ENCODE measurements around the gene TMEM132C.

TMEM132C gene

GRCh38 chr12:128509170-128509569, 242.2 kb downstream of the TMEM132C start:
- no peak for DNase-seq

GRCh38 chr12:128510511-128510910, 243.5 kb downstream of the TMEM132C start:
- DNase-seq = no peak

GRCh38 chr12:128513331-128513730, 246.4 kb downstream of the TMEM132C start:
- no peak for DNase-seq

DNA sequence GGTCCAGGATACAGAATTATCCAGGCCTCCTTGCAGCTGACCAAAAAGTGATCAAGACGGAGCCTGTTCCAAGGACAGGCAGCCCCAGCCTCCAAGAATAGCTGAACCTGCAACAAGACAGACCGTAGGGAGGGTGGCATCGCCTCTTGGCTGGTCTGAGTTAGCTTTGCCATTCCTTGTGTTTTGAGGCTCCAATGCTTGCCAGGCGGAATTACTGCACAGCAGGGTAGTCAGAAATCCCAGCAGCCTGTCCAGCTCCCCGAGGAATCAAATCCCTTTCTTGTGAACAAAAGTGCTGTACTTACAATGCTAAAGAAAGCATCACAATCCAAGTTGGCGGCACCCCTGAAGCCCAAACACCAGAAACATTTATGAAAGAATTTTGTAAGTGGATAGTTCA, 246.9 kb downstream of the TMEM132C start:
- DNase-seq = no peak

GRCh38 chr12:128518644-128519043, 251.7 kb downstream of the TMEM132C start:
- no peak for DNase-seq

DNA sequence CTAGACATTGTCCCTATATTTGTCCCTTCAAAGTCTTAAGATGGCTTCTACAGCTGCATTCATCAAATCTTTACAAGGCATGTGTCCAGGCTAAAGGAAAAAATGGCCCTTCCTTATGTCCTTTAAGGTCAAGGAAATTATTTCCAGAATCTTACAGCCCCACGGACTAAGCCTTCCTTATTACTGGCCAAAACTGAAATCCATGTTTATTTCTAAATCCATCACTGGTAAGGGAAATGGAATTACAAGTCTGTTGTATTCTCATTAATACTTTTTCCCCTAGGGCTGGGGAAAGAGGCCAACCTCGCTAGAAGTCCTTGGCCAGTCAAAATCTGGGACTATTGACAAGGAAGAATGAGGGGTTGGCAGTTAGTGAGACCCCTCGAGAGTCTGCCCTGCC, 252.5 kb downstream of the TMEM132C start:
- DNase-seq = no peak

DNA sequence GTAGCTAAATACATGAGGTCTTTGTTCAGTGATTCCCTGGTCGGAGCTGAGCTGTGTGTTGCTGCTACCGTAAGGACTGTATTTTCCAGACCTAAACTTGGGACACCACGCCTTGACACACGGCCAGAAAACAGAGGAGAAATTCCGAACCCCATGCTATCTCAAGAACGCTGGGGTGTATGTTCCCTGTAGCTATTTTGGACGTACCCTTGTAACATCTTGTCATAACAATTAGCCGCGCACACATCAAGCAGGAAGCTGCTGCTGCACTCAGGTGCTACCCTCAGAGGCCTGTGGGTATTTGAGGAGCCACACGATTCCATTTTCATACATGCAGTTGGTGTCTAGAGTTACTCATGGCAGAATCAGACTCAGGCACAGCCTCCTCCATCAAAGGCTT, 255.0 kb downstream of the TMEM132C start:
- DNase-seq = no peak

DNA sequence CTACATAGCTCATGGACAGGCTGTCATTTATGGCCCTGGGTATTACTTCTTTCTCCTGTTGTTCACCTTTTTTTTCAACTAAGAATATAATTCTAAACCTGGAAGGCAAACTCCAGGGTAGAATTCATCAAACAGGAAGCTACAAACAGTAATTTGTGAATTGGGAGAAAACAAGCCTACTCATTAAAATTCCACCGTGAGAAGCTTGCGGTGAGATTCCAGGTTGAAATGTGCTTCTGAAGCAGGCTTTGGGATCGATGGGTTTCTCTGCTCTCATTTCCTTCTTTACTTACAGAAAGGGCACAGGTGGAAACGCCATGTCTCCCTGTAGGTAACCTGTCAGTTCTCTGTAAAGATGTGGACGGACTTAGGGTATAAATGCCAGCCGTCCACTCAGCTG, 257.5 kb downstream of the TMEM132C start:
- no peak for DNase-seq

DNA sequence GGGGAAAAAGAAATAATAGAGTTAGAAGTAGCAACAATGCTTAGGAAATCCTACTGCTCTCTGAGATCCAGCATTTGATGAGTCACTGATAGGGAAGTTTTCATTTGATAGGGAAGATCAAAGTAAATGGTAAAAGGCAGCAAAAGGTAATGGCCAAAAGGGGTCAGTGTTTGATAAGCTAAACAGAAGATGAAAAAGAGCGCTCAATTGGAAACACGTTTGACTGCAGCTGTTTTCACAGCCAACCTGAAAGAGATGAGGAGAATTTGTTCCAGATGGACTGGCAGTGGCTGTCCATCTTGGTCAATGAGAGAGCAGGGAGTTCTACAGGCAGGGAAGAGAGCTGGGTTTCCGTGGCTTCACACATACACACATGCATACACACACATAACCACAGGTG, 264.2 kb downstream of the TMEM132C start:
- no peak for DNase-seq

GRCh38 chr12:128534906-128535305, 267.9 kb downstream of the TMEM132C start:
- DNase-seq = no peak

- DNase-seq = no peak
Measured at GRCh38 chr12:128536810-128537209, 269.8 kb downstream of the TMEM132C start.

DNA sequence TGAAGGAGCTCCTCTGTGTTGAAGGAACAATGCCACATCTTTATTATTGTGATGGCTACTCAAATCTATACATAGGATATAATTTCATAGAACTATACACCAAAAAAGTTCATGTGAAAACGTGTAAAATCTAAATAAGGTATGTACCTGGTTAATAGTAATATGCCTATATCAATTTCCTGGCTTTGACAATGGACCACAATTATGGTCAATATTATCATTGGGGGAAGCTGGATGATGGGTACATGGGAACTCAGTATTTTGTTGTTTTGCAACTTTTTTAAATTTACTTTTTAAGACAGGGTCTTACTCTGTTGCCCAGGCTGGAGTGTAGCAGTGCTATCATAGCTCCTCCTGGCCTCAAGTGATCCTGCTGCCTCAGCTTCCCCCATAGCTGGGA, 270.7 kb downstream of the TMEM132C start:
- no peak for DNase-seq

GRCh38 chr12:128542844-128543243, 275.9 kb downstream of the TMEM132C start:
- DNase-seq = no peak

DNA sequence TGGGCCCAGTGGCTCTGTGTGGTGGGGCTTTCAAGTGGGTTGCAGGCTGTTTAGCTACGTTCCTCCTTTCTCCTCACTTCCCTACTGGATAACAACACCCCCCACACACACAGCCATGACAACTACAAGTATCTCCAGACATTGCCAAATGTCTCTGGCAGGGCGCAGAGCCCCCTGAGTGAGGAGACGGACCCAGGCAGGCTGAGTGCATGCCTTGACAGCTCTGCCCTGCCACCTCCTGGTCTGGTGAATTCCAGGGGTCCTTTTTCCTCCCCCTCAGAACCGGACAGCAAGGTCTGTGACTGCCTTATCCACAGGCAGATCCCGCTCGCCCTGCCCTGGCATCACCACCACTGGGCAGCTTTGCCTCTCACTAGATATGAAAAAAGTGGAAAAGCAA, 276.5 kb downstream of the TMEM132C start:
- no peak for DNase-seq

DNA sequence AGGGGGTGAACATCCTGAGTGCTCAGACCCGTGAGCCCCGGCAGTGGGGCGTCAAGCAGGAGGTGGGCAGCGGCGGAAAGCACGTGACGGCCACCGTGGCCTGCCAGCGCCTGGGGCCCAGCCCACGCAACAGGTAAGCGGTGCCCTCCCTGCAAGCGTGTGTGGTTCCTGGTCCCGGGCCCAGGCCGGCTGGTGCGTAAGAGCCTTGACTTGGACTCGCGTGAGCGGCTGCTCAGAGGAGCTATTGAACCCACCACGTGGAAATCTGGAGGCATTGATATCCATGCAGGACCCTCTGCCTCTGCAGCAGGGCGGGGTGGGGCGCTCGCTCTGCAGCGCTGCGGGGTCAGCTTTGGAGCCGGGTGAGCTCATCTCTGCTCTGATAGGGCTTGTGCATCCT, 277.0 kb downstream of the TMEM132C start:
- DNase-seq = no peak

DNA sequence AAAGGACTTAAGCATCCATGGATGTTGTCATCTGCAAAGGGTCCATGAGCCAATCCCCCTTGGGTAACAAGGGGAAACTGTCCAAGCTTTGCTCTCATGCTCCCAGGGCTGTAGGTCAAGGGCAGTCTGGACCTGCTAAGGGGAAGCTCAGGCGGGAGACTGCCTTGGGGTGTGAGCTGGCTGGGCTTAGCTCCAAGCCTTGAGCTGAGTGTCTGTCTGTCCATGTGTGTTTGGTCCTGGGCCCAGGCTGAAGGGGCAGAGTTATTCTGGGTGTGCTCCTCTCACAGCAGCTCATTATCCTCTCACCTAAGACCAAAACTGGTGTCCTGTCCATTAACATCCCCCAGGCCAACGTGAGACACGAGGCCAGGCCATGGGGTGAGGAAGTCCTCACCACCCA, 282.0 kb downstream of the TMEM132C start:
- DNase-seq = no peak

- no peak for DNase-seq
Measured at GRCh38 chr12:128549601-128550218, 282.7 kb downstream of the TMEM132C start.

DNA sequence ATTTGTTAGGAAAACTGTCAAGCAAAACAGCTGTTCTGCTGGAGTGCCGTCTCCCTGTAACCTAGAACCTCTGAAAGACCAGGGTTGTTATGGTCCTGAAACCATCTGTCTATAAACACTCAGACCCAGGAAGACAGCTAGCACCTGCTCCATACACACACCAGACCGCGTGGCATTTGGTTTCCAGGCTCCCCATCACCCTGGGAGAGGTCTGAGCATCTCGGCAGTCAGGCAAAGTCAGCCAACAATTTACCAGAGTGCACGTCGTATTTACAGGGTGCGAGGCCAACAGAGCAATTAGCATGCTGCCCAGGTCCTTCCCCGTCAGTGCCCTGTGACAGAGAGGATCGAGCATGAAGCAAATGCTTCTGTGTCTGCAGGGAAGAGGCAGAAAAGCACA, 284.3 kb downstream of the TMEM132C start:
- no peak for DNase-seq

DNA sequence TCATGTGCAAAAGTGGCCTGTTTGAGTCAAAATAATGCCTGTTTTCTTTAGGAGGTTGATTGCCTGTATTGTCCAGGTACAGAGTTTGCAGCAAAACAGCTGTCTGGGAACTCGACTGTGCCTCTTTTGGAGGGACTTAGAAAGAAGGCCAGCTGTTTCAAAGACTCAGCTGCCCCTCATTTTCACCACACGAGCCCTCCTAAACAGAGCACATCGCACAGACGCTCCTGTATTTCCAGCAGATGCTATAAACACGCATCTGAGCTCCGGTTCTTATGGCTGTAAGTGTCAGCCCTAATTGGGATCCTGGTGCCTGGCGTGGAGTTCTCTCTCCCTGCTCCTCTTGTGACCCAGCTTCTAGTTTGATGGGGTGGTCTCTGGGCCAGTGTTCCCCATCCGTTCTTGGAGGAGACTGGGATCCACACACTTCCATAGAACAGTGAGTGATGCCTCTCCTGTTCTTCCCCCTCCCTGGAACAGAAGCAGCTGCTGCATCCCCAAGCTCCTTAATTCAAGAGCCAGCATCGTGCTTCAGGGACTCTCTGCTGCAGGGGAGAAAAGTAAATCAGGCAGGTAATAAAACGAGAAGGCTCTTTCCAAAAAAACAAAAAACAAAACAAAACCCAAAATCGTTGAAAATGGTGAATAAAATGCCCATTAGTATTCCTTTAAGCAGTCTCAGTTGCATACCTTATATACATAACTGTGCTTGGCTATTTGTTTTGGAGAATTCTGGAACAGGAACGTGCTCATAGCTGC, 287.8 kb downstream of the TMEM132C start:
- DNase-seq = no peak

DNA sequence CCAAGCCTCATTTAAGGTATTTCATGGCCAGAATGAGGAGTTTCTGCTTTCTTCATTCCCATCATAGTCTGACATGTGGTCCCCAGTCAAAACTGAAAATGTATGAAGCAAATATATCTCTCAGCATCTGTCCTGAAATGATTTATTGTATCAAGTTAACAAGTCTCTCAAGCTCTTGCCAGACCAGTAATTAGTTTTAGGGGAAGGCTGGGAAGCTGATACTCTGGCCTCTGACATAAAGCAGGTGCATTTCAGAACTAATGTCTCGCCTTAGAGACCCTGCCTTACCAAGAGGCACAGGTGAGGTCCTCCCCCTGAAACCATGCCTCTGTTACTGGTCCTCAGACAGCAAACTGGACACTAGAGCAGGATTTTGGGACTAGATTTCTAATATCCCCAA, 290.3 kb downstream of the TMEM132C start:
- DNase-seq = no peak

- DNase-seq = no peak
Measured at GRCh38 chr12:128564956-128565355, 298.0 kb downstream of the TMEM132C start.

DNA sequence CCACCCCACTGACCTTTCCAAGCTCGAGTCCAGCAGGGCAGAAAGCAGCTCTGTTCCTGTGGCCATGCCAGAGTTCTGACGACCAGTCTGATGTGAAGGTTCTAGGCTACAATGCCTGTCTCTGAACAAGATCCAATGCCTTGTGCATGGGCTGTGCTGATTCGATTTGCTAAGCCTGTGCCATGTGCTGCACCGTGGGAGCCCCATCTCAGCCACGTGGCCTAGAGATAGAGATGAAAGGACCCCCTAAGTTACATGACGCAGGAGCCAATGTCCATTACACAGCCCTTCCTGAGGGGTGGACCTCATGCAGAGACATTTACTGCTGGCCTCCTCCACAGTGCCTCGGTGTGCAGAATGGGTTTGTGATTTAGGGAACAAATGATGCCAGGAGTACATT, 300.8 kb downstream of the TMEM132C start:
- DNase-seq = no peak

- no peak for DNase-seq
Measured at GRCh38 chr12:128570191-128571065, 303.5 kb downstream of the TMEM132C start.

Data from COR-L47 (cell line).